Endothelial cell of umbilical vein (primary cell): ENCODE results near the gene CFAP97. TPM values are rescaled to one million over a fixed set of nuclear protein-coding genes. Genes with fewer than 3 reads are reported as not detected.

Source experiments
- BruUV-seq: library from RNA; stranded (reverse); fragments of 400-500 nt; replicated peaks from 2 replicates; lab custom pipeline; 2021; lab: Mats Ljungman, UMichigan
- CTCF ChIA-PET: fragments of 300-600, 350-600 bp; sonication (Branson Sonifier 250); formaldehyde crosslinking; loops from one replicate; lab custom pipeline; 2021; ENCODE audit warnings: antibody characterized with exemption, inconsistent platforms; lab: Charles Lee
- POLR2A ChIA-PET: fragments of 300-600, 350-600 bp; sonication (Branson Sonifier 250); formaldehyde crosslinking; loops from one replicate; lab custom pipeline; 2021; ENCODE audit warnings: antibody characterized with exemption, inconsistent platforms; lab: Charles Lee
- DNase-seq: peaks from one replicate; pipeline ENCODE4 v3.0.0-alpha.2; 2011; ENCODE audit warnings: low read depth, low spot score
- FAIRE-seq: peaks from 2 replicates; lab custom pipeline; 2011; peaks lifted over from hg19 to GRCh38; lab: Jason Lieb, UNC
- H2AFZ ChIP-seq: 2 replicates; pipeline ENCODE4 v1.6.0; 2012; ENCODE audit warnings: low read depth, low read length, control low read depth, inconsistent platforms
- H3K27ac ChIP-seq: 2 replicates; pipeline ENCODE4 v1.5.1; 2011; ENCODE audit warnings: low read depth, mild to moderate bottlenecking, control low read depth, low read length, moderate library complexity; ENCODE audit not compliant: insufficient read depth
- H3K27me3 ChIP-seq, 2 experiments: 2 replicates each; pipeline versions ENCODE4 v1.6.0 to v1.6.1; 2011; ENCODE audit warnings: low read length in 2 of 2, mixed read lengths in 1 of 2; ENCODE audit not compliant: control insufficient read depth in 2 of 2, insufficient read depth in 2 of 2
- H3K36me3 ChIP-seq, 2 experiments: 2 replicates in 1 of 2; 3 replicates in 1 of 2; pipeline ENCODE4 v1.5.1; 2011; ENCODE audit warnings: low read length in 2 of 2, mild to moderate bottlenecking in 1 of 2, moderate library complexity in 1 of 2; ENCODE audit not compliant: control insufficient read depth in 2 of 2, insufficient read depth in 2 of 2; ENCODE audit errors: extremely low read depth in 1 of 2
- H3K4me1 ChIP-seq: 3 replicates; pipeline ENCODE4 v1.5.1; 2011; ENCODE audit warnings: mild to moderate bottlenecking, low read length; ENCODE audit not compliant: control insufficient read depth, insufficient read depth; ENCODE audit errors: extremely low read depth
- H3K4me2 ChIP-seq: 2 replicates; pipeline ENCODE4 v1.6.1; 2011; ENCODE audit warnings: low read length, control low read depth, mixed read lengths; ENCODE audit not compliant: insufficient read depth
- H3K4me3 ChIP-seq, 3 experiments: fragments of 200-600 bp in 1 of 3; sonication (generic), shearing (Covaris generic) in 1 of 3; replicated peaks in 1 of 3; 2 replicates each; pipeline ENCODE4 v1.5.1; 2011 to 2016; ENCODE audit warnings: control low read depth in 3 of 3, low read length in 3 of 3, mild to moderate bottlenecking in 2 of 3, inconsistent platforms in 1 of 3, low read depth in 1 of 3, moderate library complexity in 1 of 3; ENCODE audit not compliant: insufficient read depth in 1 of 3
- H3K79me2 ChIP-seq: 2 replicates; pipeline ENCODE4 v1.6.0; 2012; ENCODE audit warnings: low read length, inconsistent platforms; ENCODE audit not compliant: control insufficient read depth, insufficient read depth
- H3K9ac ChIP-seq: replicated peaks from 2 replicates; pipeline ENCODE3; 2011; ENCODE audit warnings: low read length, control low read depth; ENCODE audit not compliant: insufficient read depth; ENCODE audit errors: extremely low read depth
- H3K9me1 ChIP-seq: replicated peaks from 3 replicates; pipeline ENCODE4 v1.6.0; 2011; ENCODE audit warnings: mild to moderate bottlenecking, low read length; ENCODE audit not compliant: control insufficient read depth, insufficient read depth; ENCODE audit errors: extremely low read depth
- H3K9me3 ChIP-seq: replicated peaks from 2 replicates; pipeline ENCODE4 v1.5.1; 2012; ENCODE audit warnings: low read length, inconsistent platforms; ENCODE audit not compliant: control insufficient read depth, insufficient read depth
- H4K20me1 ChIP-seq: replicated peaks from 2 replicates; pipeline ENCODE3; 2011; ENCODE audit warnings: mild to moderate bottlenecking, low read length; ENCODE audit not compliant: control insufficient read depth, insufficient read depth; ENCODE audit errors: extremely low read depth
- CTCF ChIP-seq, 2 donors: IDR thresholded peaks; 1 replicate in 1 of 2; 2 replicates in 1 of 2; pipeline ENCODE4 v1.5.1; 2011; ENCODE audit warnings: low read length in 2 of 2, mild to moderate bottlenecking in 2 of 2, moderate library complexity in 2 of 2, control low read depth in 1 of 2, inconsistent platforms in 1 of 2, low read depth in 1 of 2; ENCODE audit not compliant: insufficient read depth in 1 of 2; ENCODE audit errors: extremely low read depth in 1 of 2
- EZH2 ChIP-seq: IDR thresholded peaks from 2 replicates; pipeline ENCODE4 v1.6.1; 2012; ENCODE audit warnings: borderline replicate concordance, low read depth, mild to moderate bottlenecking, moderate library complexity, low read length, inconsistent platforms; ENCODE audit not compliant: severe bottlenecking
- FOS ChIP-seq: IDR thresholded peaks from 2 replicates; pipeline ENCODE4 v1.6.1; 2011; ENCODE audit warnings: mild to moderate bottlenecking, low read length, moderate library complexity, borderline replicate concordance; ENCODE audit not compliant: insufficient read depth
- GATA2 ChIP-seq: IDR thresholded peaks from 2 replicates; pipeline ENCODE4 v1.7.0; 2011; ENCODE audit warnings: low read depth, mild to moderate bottlenecking, moderate library complexity, mixed read lengths, low read length; ENCODE audit not compliant: insufficient read length, insufficient read depth
- JUN ChIP-seq: IDR thresholded peaks from 2 replicates; pipeline ENCODE4 v1.6.1; 2011; ENCODE audit warnings: borderline replicate concordance, low read depth; ENCODE audit not compliant: insufficient read length, insufficient read depth
- MAX ChIP-seq: IDR thresholded peaks from 2 replicates; pipeline ENCODE4 v1.6.1; 2011; ENCODE audit not compliant: insufficient read depth, insufficient read length
- MYC ChIP-seq: IDR thresholded peaks from one replicate; pipeline ENCODE4 v1.6.1; 2011; ENCODE audit warnings: mild to moderate bottlenecking, low read depth, low read length
- POLR2A ChIP-seq: IDR thresholded peaks from 2 replicates; pipeline ENCODE4 v1.6.1; 2012; ENCODE audit warnings: low read depth, mild to moderate bottlenecking, control low read depth, low read length
- POLR2AphosphoS5 ChIP-seq: IDR thresholded peaks from 2 replicates; pipeline ENCODE4 v1.6.1; 2012; ENCODE audit warnings: low read depth, mild to moderate bottlenecking, control low read depth, low read length, moderate library complexity; ENCODE audit not compliant: insufficient read depth
- dilution Hi-C: fragments of 300-500 bp; cut with MboI; formaldehyde crosslinking; loops from one replicate; pipeline ENCODE4 v1.15.0; 2019; ENCODE audit warnings: low sequenced_read_pairs; ENCODE audit not compliant: extremely low pct_ligation_motif_present
- intact Hi-C: fragments of 100-400 bp; cut with micrococcal nuclease; formaldehyde crosslinking; loops from one replicate; pipeline ENCODE4 v1.10.0; 2022
- polyA plus RNA-seq, 4 experiments: library from polyadenylated mRNA; depleted of rRNA in 3 of 4; stranded (reverse) in 3 of 4; unstranded in 1 of 4; fragments of >200 nt; gene quantifications; 2 replicates each; pipeline versions ENCODE4 v1.2.1 to v1.2.3, GENCODE V29; 2011 to 2012; ENCODE audit warnings: missing spikeins in 1 of 4
- total RNA-seq: library from RNA; stranded (reverse); gene quantifications from 2 replicates; pipeline ENCODE4 v1.2.3, GENCODE V29; 2021

Gene CFAP97
- total and polyA plus RNA-seq, 2 donors (not counting 3 experiments of a cell fraction or from before 2014, with no cell fraction given), result 5.3 to 22.4 TPM

GRCh38 chr4:185115827-185116232, 88.0 kb downstream of the CFAP97 start:
- POLR2A ChIA-PET, result no interaction called here
- Histone ChIP-seq H3K36me3 (no peaks in the 10 kb centered on the region), H3K4me2 (no peak overlapping the region), H3K27me3 (no peaks in the 10 kb centered on the region), H3K9me1 (no peaks in the 10 kb centered on the region), H3K79me2 (no peaks in the 10 kb centered on the region), H3K27ac (no peak overlapping the region), H3K4me3 (no peak overlapping the region), H3K4me1 (peaks cover 9% of the 10 kb centered on the region), H4K20me1 (no peaks in the 10 kb centered on the region), H3K9ac (no peak overlapping the region), H2AFZ (no peak overlapping the region), H3K9me3 (no peaks in the 10 kb centered on the region)
- FAIRE-seq (no peak), DNase-seq (peak; percentile 51)
- TF ChIP-seq MAX (no peak), POLR2AphosphoS5 (no peak), GATA2 (no peak), MYC (no peak), EZH2 (no peak), FOS (no peak), CTCF (IDR thresholded peaks at IDR 0.05; ENCODE audit: extremely low read depth in 1 of 2, insufficient read depth in 1 of 2, low read depth in 1 of 2, low read length in 2 of 2) (no peak), POLR2A (no peak), JUN (no peak)
- dilution Hi-C loops, result no loop called here
- CTCF ChIA-PET, result interaction anchor here (0.7 to 2.0 kb wide), 6 partner anchors 13 to 76 kb away, joined by 3 to 12 read pairs (median 4); no protein-coding TSS in a partner anchor
- intact Hi-C loops, result no loop called here
- no TSS peak for BruUV-seq
